GM12892 (cell line): Measurements from ENCODE around the gene PTPRN2.
"Not testable (repeated sequence)": the region's sequence is repeated elsewhere in the genome, so short reads cannot be mapped to it uniquely, and the experiment has no call there.

Source experiments
- DNase-seq: peaks from one replicate; pipeline ENCODE4 v3.0.0; 2011; ENCODE audit not compliant: insufficient read length
- FAIRE-seq: peaks from 2 replicates; lab custom pipeline; 2011; peaks lifted over from hg19 to GRCh38; lab: Jason Lieb, UNC
- POLR2A ChIP-seq: IDR thresholded peaks from 2 replicates; pipeline ENCODE4 v1.6.1; 2011; ENCODE audit warnings: low read depth, low read length, control low read depth
- POLR2AphosphoS5 ChIP-seq: IDR thresholded peaks from 2 replicates; pipeline ENCODE4 v1.6.1; 2011; ENCODE audit warnings: low read depth, low read length, control low read depth
- TAF1 ChIP-seq: IDR thresholded peaks from 2 replicates; pipeline ENCODE4 v1.6.1; 2011; ENCODE audit warnings: low read depth, mild to moderate bottlenecking, control low read depth, low read length, borderline replicate concordance

PTPRN2 gene

GRCh38 chr7:157936976-157937375 lies 650.6 kb downstream of the PTPRN2 start:
- DNase-seq: no peak
- TF ChIP-seq POLR2AphosphoS5 (no peak), TAF1 (no peak)
- FAIRE-seq: no peak

GRCh38 chr7:157935721-157936120 lies 651.9 kb downstream of the PTPRN2 start:
- not testable (repeated sequence) for FAIRE-seq, DNase-seq

- DNase-seq, FAIRE-seq: not testable (repeated sequence)
These were observed 654.1 kb downstream of the PTPRN2 start for GRCh38 chr7:157933219-157934155.

- no peak for FAIRE-seq
- DNase-seq: no peak
- TF ChIP-seq POLR2A (no peak), TAF1 (no peak), POLR2AphosphoS5 (no peak)
These were observed 655.0 kb downstream of the PTPRN2 start for GRCh38 chr7:157932498-157933218.

GRCh38 chr7:157930926-157931466 lies 656.6 kb downstream of the PTPRN2 start:
- FAIRE-seq (no peak), DNase-seq (no peak)

GRCh38 chr7:157930441-157930840 lies 657.2 kb downstream of the PTPRN2 start:
- DNase-seq: no peak
- no peak for FAIRE-seq
- no peak for TF ChIP-seq POLR2AphosphoS5
- no peak for TF ChIP-seq POLR2A
- TF ChIP-seq TAF1: no peak

More at GRCh38 chr7:157930926-157931466, 656.6 kb downstream of the PTPRN2 start:
- TF ChIP-seq POLR2AphosphoS5: no peak
- TF ChIP-seq TAF1: no peak
- no peak for TF ChIP-seq POLR2A

- no peak for TF ChIP-seq POLR2AphosphoS5
- no peak for TF ChIP-seq TAF1
- TF ChIP-seq POLR2A: no peak
- FAIRE-seq (no peak), DNase-seq (no peak)
These were observed 658.0 kb downstream of the PTPRN2 start for GRCh38 chr7:157929671-157930070.

GRCh38 chr7:157928808-157929425 lies 658.7 kb downstream of the PTPRN2 start:
- no peak for TF ChIP-seq TAF1
- TF ChIP-seq POLR2AphosphoS5: no peak
- no peak for TF ChIP-seq POLR2A
- FAIRE-seq: no peak
- no peak for DNase-seq

- no peak for FAIRE-seq
- DNase-seq: no peak
- TF ChIP-seq POLR2A (no peak), TAF1 (no peak), POLR2AphosphoS5 (no peak)
These were observed 659.3 kb downstream of the PTPRN2 start for GRCh38 chr7:157928171-157928794.

- DNase-seq: no peak
- no peak for TF ChIP-seq POLR2AphosphoS5
- no peak for FAIRE-seq
These were observed 660.2 kb downstream of the PTPRN2 start for GRCh38 chr7:157927313-157927925.

- DNase-seq: no peak
- TF ChIP-seq POLR2AphosphoS5 (no peak), POLR2A (no peak), TAF1 (no peak)
- no peak for FAIRE-seq
These were observed 661.0 kb downstream of the PTPRN2 start for GRCh38 chr7:157926521-157927150.
